Smooth muscle cell of the brain vasculature (primary cell): ENCODE data around the gene MRPL10.

Experiments used
- DNase-seq: peaks from one replicate; pipeline ENCODE4 v3.0.0-alpha.2; 2012; ENCODE audit warnings: low read depth, low spot score

The MRPL10 gene

DNA sequence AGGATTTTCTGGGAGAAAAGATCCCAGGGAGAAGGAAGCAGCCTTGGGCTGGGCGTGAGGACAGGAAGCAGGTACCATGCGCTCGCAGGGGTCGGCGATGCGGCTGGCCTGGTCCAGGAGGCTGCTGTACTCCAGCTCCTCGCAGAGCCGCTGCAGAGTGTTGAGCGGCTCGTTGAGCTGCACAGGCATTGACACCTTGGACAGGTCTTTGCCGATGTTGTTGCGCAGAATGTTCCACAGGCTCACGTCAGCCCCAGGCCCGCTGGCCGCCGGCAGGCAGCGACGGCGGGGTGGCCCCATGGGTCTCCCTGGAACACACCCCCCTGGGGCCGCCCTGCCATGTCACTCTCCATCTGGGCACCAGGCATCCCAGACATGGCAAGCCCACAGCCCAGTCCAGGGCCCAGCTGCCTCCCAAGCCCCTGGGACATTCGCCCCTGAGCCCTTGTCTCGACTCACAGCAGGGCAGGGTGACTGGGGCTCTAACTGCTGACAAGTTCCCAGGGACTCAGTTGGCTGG is 17.8 kb downstream of the MRPL10 start:
- DNase-seq, result no peak

DNA sequence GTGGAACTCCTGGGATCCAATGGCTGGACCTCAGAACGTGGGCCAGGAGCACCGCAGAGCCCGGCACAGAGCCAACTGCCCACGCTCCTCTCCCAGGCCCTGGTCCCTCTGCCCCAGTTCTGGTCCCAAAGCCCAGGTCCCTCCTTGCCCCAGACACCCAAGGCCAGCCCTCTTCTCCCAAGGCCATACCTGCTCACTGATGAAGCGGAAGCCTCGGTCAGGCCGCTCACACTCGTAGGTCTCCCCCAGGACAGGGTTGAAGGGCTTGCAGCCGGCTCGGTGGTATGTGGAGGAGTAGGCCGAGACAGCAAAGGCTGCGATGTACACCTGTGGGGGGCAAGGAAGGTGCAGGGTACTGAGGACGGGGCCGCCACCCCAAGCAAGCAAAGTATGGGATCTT is 18.3 kb downstream of the MRPL10 start:
- no peak for DNase-seq

DNA sequence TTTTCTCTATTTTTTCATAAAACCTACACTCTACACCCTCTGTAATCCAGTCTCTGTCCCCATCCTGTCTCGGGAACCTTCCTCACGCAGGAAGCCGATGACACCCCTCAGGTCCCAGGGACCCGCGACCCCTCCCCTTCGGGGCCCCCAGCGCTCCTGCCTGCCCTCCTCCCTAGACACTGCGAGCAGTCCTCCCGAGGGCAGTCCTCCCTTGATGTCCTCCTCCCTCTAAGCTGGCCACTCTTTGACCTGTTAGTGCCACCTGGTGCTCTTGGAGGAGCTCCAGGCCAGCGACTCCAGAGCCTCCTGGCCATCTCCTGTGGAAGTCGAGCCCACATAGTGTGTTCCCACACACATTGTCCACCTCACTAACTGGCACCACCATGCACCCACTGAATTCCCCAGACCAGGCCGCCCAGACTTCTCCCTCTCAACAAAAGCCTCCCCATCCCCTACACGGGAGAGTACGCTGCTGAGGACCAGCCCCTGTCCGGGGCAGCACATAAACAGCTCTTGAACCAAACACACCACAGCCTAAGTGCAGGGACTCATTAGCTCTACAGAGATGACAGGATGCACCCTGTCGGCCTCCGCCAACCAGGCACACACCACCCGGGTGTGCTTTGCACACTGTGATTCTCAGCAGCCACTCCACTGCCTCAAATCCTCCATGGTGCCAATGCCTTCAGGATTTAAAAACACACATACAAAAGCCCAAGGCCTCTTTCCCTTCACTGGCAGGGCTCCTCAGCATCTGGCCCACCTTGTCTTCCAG is 19.0 kb downstream of the MRPL10 start:
- no peak for DNase-seq

DNA sequence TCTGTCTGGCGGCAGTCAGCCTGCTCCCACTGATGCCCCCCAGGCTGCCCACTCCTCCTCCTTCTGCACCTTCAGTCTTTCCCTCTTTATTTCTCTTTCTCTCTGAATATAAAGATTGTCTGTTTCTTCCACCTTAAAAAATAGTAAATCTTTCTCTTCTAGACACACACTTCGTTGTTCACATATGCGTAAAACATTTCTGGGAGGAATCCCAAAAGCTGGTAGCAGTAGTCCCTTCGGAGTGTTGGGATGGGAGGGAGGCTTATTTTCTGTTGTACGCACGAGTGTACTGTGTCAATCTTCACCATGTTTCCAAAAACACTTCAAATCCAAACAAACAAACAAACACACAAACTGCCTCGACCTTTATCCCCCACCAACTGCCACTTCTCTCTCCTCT is 19.6 kb downstream of the MRPL10 start:
- no peak for DNase-seq

DNA sequence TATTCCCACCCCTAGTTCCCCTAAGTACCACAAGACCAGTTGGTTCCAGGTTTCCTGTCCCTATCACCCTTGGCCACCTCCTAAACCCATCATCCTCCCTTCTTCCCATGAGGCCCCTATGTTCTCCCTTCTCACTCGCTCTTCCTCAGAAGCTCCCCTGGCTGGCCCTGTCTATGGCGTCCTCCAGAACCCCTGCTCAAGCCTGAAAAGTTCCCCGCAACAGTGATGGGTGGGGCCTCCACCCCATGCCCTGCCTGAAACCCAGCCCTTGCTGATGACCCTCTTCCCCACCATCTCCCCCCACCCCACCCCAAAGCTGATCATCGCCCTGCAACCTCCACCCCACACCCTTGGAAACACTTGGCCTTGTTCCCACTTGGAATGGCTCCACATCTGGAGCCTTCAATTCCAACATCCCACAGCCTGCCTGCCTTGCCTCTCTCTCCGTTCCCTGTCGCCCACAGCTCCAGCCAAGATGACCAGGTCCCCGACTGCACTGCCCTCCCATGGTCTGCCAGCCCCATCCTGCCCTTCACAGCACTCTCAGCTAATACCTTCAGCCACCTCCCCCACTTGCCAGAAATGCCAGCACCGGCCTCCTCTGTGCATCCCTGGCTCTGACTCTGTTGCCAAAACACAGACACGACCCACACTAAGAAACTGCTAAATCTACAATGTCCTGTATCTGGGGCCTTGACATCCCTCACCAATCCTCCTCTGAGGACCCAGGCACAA is 20.3 kb downstream of the MRPL10 start:
- DNase-seq, result no peak

DNA sequence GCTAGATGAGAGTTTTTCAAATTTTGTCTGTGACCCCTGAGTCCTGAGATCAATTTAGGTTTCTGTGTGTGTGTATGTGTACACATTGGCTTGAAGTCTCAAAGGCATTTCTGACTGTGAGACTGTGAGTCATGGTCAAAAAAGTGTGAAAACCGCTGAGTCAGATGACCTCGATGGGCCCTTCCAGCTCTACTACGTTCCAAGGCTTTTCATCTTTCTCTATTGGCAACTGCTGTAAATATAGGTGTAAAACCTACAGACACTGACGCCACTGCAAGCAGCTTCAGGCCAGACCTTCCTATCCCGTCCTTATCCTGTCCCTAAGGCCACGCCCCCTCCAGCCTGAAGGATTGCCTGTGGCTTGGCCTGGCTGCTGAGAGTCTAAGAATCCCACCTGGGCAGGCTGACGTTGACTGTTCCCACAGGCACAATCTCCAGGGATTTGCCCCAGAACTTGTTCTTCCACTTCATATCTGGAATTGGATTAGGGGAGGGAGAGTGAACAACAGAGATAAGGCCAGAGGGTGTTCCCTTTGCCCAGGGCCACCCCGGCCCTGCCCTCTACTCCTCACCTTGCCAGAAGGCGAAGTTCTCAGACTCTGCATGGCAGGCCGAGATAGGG is 21.0 kb downstream of the MRPL10 start:
- peak; percentile 58 for DNase-seq

DNA sequence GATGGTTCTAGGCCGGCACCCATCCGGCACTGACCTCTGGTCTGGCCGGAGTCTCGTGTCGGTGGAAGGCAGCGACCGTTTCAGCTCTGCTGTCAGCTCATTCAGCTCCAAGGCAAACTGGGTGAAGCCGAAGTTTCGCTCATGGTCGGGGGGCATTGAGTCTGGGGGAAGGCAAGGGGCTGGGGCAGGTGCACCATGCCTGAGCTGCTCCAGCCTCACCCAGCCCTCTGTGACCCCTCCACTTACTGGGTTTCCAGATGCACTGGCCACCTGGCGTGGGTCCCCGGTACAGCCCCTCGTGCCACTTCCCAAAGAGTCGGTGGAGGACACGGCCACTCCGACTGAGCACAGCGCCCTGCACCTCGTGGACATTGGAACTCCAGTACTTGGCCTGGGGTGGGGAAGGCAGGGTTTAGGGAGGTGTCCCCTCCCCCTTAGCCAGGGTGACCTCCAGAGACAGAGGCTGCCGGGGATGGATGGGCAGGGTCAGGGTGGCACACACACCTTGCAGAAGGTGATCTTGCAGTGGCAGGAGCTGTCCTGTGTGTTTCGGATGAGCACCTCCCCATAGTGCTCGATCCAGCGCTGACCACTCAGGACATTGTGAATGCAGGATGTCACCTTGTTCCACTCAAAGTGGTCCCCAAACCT is 22.4 kb downstream of the MRPL10 start:
- no peak for DNase-seq

DNA sequence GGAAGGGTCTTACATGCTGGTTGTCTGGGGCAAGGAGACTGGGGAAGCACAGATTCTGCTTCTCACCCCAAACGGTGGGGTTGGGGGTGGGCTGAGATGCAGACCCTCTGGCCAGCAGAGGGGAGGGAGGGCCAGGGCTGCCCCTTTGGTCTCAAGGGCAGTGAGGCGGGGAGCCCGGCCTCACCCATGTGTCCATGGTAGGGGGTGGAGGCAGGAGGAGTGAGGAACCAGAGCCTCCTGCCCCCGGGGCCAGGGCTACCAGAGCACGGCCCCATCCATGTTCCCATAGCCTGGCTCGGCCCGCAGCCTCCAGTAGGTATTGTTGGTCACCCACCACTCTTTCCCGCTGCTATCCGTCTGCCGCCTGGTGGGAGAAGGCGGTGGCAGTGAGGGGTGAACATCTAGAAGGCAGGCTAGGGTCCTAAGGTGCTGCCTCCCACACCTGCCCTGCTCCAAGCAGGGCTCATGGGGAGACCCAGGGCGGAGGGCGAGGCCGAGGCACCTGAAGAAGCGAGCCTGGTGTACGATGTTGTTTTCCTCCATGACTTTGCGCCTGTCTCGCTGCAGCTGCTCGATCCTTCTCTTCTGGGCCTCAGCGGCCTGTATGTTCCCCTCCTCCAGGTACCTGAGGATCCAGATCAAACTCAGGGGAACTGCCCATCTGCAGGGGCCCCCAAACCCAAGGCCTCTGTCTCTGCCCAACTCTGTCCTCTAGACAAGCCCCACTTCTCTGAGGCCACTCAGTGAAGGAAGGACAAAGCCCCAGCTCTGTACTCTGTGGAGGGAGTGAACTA is 23.1 kb downstream of the MRPL10 start:
- DNase-seq, result no peak

DNA sequence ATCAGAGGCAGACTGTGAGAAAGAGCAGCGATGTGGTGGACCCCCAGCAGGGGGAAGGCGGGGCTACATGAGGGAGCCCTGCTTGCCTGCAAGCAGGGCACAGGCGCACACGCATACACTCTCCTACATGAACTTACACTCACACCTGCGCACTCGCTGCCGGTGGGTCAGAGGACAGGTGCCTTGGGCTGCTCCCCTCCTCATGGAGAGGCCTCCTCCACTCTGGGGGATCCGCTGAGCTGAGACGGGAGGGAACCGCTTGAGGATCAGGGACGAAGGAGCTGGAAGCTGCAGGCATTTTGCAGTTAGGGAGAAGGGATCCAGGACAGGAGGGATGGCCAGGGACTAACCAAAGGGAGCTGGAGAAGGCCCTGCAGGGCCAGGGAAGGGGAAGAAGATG is 23.9 kb downstream of the MRPL10 start:
- DNase-seq, result no peak

DNA sequence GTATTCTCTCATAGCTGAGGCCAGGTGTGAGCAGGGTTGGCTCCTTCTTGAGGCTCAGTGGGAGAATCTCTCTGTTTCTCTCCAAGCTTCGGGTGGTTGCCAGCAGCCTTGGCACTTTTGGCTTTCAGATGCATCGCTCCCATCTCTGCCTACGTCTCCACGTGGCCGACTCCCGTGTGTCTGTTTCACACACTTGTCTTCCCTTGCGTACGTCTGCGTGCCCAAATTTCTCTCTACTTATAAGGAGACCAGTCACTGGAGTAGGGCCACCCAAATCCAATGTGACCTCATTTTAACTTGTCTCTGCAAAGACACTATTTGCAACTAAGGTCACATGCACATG is 24.5 kb downstream of the MRPL10 start:
- DNase-seq, result no peak

DNA sequence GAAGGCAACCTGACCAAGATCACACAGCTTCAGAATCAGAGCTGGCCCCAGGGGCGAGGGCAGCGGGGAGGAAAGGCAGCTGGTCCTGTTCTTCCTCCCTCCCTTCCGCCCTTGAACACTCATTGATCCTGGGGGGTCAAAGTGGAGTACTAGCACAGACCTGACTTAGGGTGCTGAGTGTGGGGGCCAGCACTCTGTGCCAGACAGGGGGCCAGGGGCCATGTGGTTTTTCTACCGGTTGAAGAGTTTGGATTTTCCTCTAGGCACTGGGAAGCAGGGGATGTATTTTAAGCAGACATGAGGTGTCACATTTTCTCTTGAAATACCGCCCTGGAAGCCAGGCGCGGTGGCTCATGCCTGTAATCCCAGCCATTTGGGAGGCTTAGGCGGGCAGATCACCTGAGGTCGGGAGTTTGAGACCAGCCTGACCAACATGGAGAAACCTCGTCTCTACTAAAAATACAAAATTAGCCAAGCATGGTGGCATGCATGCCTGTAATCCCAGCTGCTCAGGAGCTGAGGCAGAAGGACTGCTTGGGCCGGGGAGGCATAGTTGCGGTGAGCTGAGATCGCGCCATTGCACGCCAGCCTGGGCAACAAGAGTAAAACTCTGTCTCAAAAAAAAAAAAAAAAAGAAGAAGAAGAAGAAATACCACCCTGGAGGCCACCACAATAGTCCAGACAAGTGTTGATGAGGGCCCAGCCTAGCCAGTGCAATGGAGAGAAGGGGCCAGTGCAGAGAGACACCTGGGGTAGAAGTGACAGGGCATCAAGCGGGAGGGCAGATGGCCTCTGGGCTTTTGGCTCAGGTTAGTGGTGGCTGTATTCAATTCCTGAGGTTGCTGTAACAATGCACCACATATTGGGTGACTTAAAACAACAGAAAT is 25.1 kb downstream of the MRPL10 start:
- no peak for DNase-seq

DNA sequence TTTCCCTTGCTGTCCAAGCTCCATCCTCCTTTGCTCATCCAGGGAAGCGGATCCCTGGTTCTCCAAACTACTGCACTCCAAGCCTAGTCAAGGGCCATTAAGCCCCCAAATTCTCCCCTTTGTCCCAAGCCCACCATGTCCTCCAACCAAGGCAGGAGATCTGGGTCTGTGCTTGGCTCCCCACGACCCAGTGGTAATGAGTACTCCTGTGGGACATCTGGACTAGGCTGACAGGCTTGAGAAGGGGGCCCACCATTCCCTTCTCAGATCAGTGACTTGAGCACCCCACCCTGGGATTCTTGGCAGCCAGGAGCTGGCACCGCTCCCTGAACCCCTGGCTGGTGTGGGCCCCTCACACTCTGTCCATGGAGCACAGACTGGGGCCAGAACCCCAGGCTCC is 26.9 kb downstream of the MRPL10 start:
- DNase-seq, result no peak

DNA sequence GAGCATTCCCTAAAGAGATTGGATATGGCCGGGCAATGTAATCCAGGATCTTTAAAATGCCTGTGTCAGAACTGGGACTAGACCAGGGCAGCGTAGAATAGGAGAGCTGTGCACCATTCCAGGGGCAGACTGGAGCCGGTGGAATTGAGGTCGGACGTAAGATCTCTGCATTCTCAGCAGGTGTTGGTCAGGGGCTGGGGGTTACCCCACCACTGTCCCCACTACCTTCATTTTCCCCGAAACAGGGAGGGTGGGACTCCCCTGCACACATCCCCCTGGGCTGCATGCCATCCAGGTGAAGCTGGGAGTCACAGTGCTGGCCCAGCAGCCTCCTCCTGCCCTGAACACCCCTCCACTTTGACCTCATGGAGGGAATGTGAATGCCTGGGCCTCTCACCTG is 27.6 kb downstream of the MRPL10 start:
- no peak for DNase-seq

DNA sequence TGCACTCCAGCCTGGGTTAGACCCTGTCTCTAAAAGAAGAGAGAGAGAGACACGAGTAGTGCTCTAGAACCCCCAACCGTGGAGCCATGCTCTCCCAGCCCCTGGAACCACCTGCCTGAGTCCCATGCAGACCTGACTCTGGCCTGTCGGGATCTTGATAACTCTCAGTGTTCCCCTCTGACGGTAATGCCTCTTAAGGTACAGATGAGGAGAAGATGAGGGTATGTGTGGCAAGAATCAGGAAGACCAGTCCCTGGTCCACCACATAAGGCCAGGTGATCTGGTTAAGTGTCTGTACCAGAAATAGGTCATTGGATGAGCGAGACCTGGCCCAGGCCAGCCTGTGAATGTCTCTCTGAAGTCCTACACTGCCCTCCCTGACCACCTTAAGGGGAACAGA is 28.1 kb downstream of the MRPL10 start:
- DNase-seq, result no peak

DNA sequence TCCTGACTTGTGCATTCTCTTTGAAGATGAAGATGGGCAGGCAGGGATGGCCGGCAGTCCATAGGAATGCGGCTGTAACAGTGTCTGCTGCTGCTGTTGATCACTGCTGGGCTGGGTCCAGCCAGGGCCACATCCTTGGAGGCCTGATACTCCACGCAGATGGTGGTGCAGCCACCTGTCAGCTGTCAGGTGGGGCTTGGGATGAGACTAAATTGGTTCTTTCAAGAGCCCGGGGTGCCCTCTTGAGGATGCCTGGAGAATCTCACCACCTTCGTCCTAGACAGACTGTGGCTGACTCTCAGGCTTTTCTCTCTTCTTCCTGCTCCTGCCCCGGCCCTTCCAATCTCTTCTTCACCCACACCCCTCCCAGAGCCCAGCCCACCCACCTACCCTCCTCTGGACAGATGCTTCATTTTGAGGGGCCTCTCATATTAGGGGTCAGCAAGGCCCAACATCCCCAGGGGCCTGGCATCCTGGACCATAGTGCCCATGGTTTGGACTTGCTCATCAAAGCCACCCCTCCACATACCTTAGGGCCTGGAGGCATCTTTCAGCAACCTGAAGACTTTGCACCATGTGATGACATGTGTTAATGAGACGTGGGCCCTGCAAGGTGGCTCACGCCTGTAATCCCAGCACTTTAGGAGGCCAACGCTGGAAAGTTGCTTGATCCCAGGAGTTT is 28.9 kb downstream of the MRPL10 start:
- peak; percentile 17 for DNase-seq

DNA sequence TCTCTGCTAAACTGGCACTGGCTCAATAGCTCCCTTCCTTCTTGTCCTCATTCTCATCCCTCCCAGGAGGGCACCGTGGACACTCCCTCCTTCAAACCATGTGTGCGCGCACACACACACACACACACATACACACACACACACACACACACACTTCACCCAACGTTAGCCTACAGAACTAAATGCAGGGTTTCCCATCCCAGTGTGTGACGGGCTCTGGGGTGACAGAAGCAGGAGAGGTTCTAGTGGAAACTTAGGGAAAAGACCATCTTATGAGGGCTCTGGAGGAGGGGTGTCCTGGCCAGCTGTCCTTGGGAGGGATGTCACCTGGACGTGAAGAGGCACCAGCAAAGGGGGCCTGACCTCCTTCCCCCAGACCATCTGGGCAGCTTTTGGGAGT is 29.4 kb downstream of the MRPL10 start:
- DNase-seq, result no peak

DNA sequence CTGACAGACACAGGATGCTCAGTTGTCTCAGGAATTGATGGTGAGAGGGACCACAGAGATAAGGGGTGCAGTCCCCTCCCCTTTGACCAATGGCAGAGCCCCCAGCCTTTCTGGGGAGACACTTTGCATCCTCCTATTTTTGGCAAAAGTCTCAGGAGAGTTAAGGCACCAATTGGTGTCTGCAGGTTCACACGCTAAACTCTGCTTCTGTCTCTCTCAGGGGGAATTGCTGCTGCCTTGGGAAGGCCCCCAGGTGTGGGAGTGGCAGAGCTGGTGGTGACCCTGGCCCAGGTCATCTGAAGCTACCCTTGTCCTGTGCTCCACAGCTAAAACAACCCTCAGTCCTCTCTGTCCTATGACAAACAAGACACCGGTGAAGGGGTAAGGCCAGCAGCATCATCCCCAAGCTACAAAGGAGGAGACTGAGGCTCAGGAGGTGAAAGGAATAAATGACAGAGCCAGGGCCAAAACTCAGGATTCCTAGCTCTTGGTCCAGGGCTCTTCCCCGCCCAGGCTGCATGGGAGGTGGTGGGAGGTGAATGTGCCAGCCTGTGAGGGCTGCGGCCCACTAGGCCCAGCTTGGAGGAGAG is 30.1 kb downstream of the MRPL10 start:
- DNase-seq, result no peak

DNA sequence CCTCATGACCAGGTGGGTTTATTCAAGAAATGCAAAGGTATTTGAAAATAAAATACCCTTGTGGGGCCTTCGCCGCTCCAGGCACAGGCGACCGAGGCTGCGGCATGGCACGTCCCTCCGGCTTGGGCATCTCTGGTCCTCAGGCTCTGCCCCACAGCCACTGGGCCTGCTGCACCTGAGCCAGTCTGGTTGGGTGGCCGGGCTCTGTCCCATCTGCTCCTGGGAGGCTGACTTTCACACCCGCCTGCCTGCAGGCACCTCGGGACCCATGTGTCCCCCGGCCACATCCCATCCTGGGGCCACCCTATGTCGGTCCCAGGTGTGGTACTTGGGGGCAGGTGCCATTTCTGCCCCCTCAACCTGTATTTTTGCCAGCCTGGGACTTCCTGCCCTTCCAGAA is 30.7 kb downstream of the MRPL10 start:
- DNase-seq, result no peak

DNA sequence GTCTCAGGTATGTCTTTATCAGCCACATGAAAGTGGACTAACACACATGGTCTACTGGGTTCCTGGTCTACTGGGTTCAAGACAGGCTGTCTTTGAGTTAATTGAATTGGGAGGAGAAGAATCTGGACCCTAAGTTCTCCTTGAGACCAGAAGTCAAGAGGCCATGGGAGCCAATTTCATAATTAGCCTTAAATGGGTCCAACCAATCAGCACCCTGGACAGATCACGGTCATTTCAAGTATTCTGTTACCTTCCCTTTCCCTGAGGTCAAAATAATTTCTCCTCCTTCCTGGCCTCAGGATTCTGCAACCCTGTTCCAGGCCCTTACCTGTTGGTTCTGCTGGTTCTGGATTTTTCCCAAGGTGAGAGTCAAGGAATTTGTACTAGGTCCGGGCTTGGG is 33.5 kb downstream of the MRPL10 start:
- no peak for DNase-seq
